ENCODE results near the gene PPARG. TPM values are rescaled to one million over a fixed set of nuclear protein-coding genes. Genes with fewer than 3 reads are reported as not detected.
A peak's percentile ranks its signal among the peaks of the same experiment; 100 is the strongest.

The PPARG gene
- total and polyA plus RNA-seq, 7 donors = 9.7 to 111 (median 17.8) TPM

- no peak for TF ChIP-seq CTCF (IDR thresholded peaks at IDR 0.05)
- TF ChIP-seq POLR2AphosphoS5 (IDR thresholded peaks at IDR 0.05) = no peak
- TF ChIP-seq EP300 (IDR thresholded peaks at IDR 0.05) = no peak
- TF ChIP-seq POLR2A (IDR thresholded peaks at IDR 0.05) = no peak
- Histone ChIP-seq H3K36me3 (no peaks in the 10 kb centered on the region), H3K4me3 (no peak overlapping the region), H3K27me3 (peaks cover 0 to 27% (median 0%) of the 10 kb centered on the region in 3 donors), H3K4me1 (peaks cover 0 to 6% (median 0%) of the 10 kb centered on the region in 4 donors), H3K27ac (no peak overlapping the region), H3K9me3 (no peaks in the 10 kb centered on the region)
- peak; percentile 13 for DNase-seq
- WGBS, 2 donors = 80 to 89% methylated on average over 10 of the region's 10 CpGs
- intact Hi-C loops (cut with DNase I) = no loop called here
Measured at GRCh38 chr3:12443781-12444522, 155.1 kb downstream of the PPARG start.

GRCh38 chr3:12444582-12445471, 156.0 kb downstream of the PPARG start:
- H3K27ac ChIP-seq = no peak overlapping the region
- peak in 1 of 2 donors; percentile 16 for TF ChIP-seq POLR2A (IDR thresholded peaks at IDR 0.05)
- no peak for TF ChIP-seq EP300 (IDR thresholded peaks at IDR 0.05)
- no peak for TF ChIP-seq POLR2AphosphoS5 (IDR thresholded peaks at IDR 0.05)
- TF ChIP-seq CTCF (IDR thresholded peaks at IDR 0.05) = no peak
- no peaks in the 10 kb centered on the region for H3K9me3 ChIP-seq
- no peaks in the 10 kb centered on the region for H3K36me3 ChIP-seq
- peak; percentile 48 for DNase-seq
- H3K4me3 ChIP-seq = no peak overlapping the region
- peaks cover 0 to 6% (median 0%) of the 10 kb centered on the region in 4 donors for H3K4me1 ChIP-seq
- peaks cover 0 to 27% (median 0%) of the 10 kb centered on the region in 3 donors for H3K27me3 ChIP-seq
- WGBS, 2 donors = 13 to 58% methylated on average over 24 of the region's 24 CpGs
- intact Hi-C loops (cut with DNase I) = no loop called here

GRCh38 chr3:12445523-12446240, 156.8 kb downstream of the PPARG start:
- intact Hi-C loops (cut with DNase I) = no loop called here
- Histone ChIP-seq H3K27ac (no peak overlapping the region), H3K9me3 (no peaks in the 10 kb centered on the region), H3K27me3 (peaks cover 0 to 27% (median 0%) of the 10 kb centered on the region in 3 donors), H3K4me3 (no peak overlapping the region), H3K4me1 (peaks cover 0 to 6% (median 0%) of the 10 kb centered on the region in 4 donors), H3K36me3 (no peaks in the 10 kb centered on the region)
- no peak for TF ChIP-seq CTCF (IDR thresholded peaks at IDR 0.05)
- TF ChIP-seq EP300 (IDR thresholded peaks at IDR 0.05) = no peak
- no peak for TF ChIP-seq POLR2A (IDR thresholded peaks at IDR 0.05)
- TF ChIP-seq POLR2AphosphoS5 (IDR thresholded peaks at IDR 0.05) = no peak
- peak; percentile 56 for DNase-seq
- WGBS, 2 donors = 59 to 85% methylated on average over 8 of the region's 8 CpGs

GRCh38 chr3:12446298-12446697, 157.4 kb downstream of the PPARG start:
- H3K36me3 ChIP-seq = no peaks in the 10 kb centered on the region
- no peaks in the 10 kb centered on the region for H3K4me1 ChIP-seq
- H3K27ac ChIP-seq = no peak overlapping the region
- WGBS, 2 donors = 86 to 92% methylated on average over 7 of the region's 7 CpGs
- no peak overlapping the region for H3K4me3 ChIP-seq
- no peaks in the 10 kb centered on the region for H3K9me3 ChIP-seq
- H3K27me3 ChIP-seq = peaks cover 0 to 27% (median 0%) of the 10 kb centered on the region in 3 donors
- DNase-seq = peak; percentile 15
- intact Hi-C loops (cut with DNase I) = no loop called here
- no peak for TF ChIP-seq CTCF (IDR thresholded peaks at IDR 0.05)
- TF ChIP-seq POLR2AphosphoS5 (IDR thresholded peaks at IDR 0.05) = no peak
- TF ChIP-seq EP300 (IDR thresholded peaks at IDR 0.05) = no peak
- no peak for TF ChIP-seq POLR2A (IDR thresholded peaks at IDR 0.05)

Data from sigmoid colon (tissue), 7 donors.